ENCODE results near the gene TBC1D2. TPM values are rescaled to one million over a fixed set of nuclear protein-coding genes. Genes with fewer than 3 reads are reported as not detected.

Gene TBC1D2
- total and polyA plus RNA-seq, 2 of the 13 experiments (the other 11 are each of a cell fraction or from before 2014, with no cell fraction given): 2.0 to 2.8 TPM

DNA sequence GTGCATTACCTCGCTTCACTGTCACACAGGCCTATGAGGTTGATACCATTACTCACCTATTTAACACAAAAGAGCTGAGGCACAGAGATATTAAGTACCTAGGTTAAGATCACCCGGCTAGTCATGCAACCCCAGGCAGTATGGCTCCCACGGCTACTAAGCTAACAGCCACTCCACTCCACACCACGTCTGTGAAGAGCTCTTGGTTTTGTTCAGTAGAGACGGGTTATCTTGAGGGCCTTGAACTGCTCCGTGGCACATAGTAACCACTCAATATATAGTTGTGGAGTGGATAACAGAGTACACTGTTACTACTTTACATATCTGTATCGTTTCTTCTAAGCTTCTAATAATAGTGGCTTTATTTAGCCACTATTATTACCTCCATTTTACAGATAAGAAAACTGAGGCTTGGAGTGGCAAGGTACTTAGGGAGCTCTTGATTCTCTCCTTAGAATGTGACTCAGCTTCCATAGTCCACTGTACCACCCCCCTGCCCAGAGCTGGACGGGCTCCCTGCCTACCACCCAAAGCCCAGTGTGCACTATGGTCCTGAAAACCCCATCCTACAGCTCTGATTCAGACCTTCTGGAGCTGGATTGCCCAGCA, 62.0 kb downstream of the TBC1D2 start:
- Histone ChIP-seq H3K9ac (ENCODE audit: insufficient read depth, low read depth, low read length) (peak overlapping the region; percentile 79), H3K4me3 (replicated peaks in 1 of 3; ENCODE audit: insufficient read depth in 1 of 3, low read depth in 2 of 3, low read length in 3 of 3) (peak overlapping the region; percentile 81 to 98 (median 84); a peak in 5 of 6 replicates), H2AFZ (ENCODE audit: low read length) (peak overlapping the region; percentile 51), H3K27me3 (ENCODE audit: control insufficient read depth in 1 of 2, insufficient read depth in 2 of 2, low read length in 2 of 2) (no peaks in the 10 kb centered on the region), H3K9me3 (ENCODE audit: low read length) (no peaks in the 10 kb centered on the region), H3K36me3 (replicated peaks in 1 of 2; ENCODE audit: control insufficient read depth in 1 of 2, insufficient read depth in 2 of 2, low read length in 2 of 2) (no peaks in the 10 kb centered on the region), H3K79me2 (ENCODE audit: insufficient read depth, low read length) (peaks cover 31% of the 10 kb centered on the region), H3K4me1 (ENCODE audit: insufficient read depth, low read length) (peaks cover 50% of the 10 kb centered on the region), H3K27ac (ENCODE audit: extremely low read length, insufficient read depth, low read length) (peak overlapping the region; percentile 82), H4K20me1 (ENCODE audit: insufficient read depth, low read length) (no peaks in the 10 kb centered on the region), H3K4me2 (ENCODE audit: low read depth, low read length) (peak overlapping the region; percentile 85)
- ChIA-PET POLR2A (interaction anchor here (0.6 to 3.6 kb wide), 8 partner anchors 8 to 137 kb away, joined by 3 to 24 read pairs (median 6); partner anchors contain the start of genes NANS, TBC1D2 and TRIM14), CTCF (ENCODE audit: low intra/inter-chr PET ratio, low total read pairs) (interaction anchor here (1.3 to 1.9 kb wide), 2 partner anchors 22 to 70 kb away, joined by 4 to 8 read pairs; no protein-coding TSS in a partner anchor)
- FAIRE-seq (no peak), DNase-seq (ENCODE audit: low spot score) (no peak), ATAC-seq (no peak)
- BruUV-seq (replicated peaks): no TSS peak
- 13% methylated on average over 8 of the region's 8 CpGs for WGBS (ENCODE audit: low lambda C conversion rate)
- in situ Hi-C loops (cut with HindIII; ENCODE audit: extremely low pct_ligation_motif_present, low pct_unique_long_range_greater_than_20kb) (loop anchor here (5.0 kb wide), 1 partner anchor 76 kb away; the partner anchor contains the start of gene TRIM14), intact Hi-C loops (cut with micrococcal nuclease; ENCODE audit: unreplicated experiment) (loop anchor here (2.0 to 5.0 kb wide), 3 partner anchors 47 to 116 kb away; no protein-coding TSS in a partner anchor)
- TF ChIP-seq ZNF558 (CRISPR knock-in tag; IDR thresholded peaks at IDR 0.05; ENCODE audit: borderline replicate concordance) (0 out of 2 replicates have a peak, but pooled peaks have one; percentile 63), KDM5B (CRISPR knock-in tag; IDR thresholded peaks at IDR 0.05; ENCODE audit: borderline replicate concordance) (no peak), ISX (CRISPR knock-in tag; conservative IDR thresholded peaks at IDR 0.05) (no peak), ZNF224 (CRISPR knock-in tag; IDR thresholded peaks at IDR 0.05) (no peak), POGK (CRISPR knock-in tag; conservative IDR thresholded peaks at IDR 0.05) (no peak), ZSCAN20 (CRISPR knock-in tag; IDR thresholded peaks at IDR 0.05; ENCODE audit: borderline replicate concordance) (no peak), ZNF296 (CRISPR knock-in tag; conservative IDR thresholded peaks at IDR 0.05) (no peak), ZBTB33 (CRISPR knock-in tag; IDR thresholded peaks at IDR 0.05) (no peak), PAWR (CRISPR knock-in tag; IDR thresholded peaks at IDR 0.05; ENCODE audit: borderline replicate concordance) (no peak), ZBTB42 (CRISPR knock-in tag; IDR thresholded peaks at IDR 0.05) (no peak), SOX5 (CRISPR knock-in tag; IDR thresholded peaks at IDR 0.05; ENCODE audit: borderline replicate concordance) (0 out of 2 replicates have a peak, but pooled peaks have one; percentile 3), HNRNPL (IDR thresholded peaks at IDR 0.05; ENCODE audit: low read depth, low read length) (no peak), MYNN (CRISPR knock-in tag; IDR thresholded peaks at IDR 0.05; ENCODE audit: low read depth) (no peak), ZNF547 (CRISPR knock-in tag; IDR thresholded peaks at IDR 0.05) (0 out of 2 replicates have a peak, but pooled peaks have one; percentile 35), ZNF720 (CRISPR knock-in tag; IDR thresholded peaks at IDR 0.05) (no peak), ZNF552 (CRISPR knock-in tag; IDR thresholded peaks at IDR 0.05; ENCODE audit: borderline replicate concordance) (no peak), CTCF (CRISPR knock-in tag; IDR thresholded peaks at IDR 0.05) (no peak)
- TF ChIP-seq, protein P1, sequence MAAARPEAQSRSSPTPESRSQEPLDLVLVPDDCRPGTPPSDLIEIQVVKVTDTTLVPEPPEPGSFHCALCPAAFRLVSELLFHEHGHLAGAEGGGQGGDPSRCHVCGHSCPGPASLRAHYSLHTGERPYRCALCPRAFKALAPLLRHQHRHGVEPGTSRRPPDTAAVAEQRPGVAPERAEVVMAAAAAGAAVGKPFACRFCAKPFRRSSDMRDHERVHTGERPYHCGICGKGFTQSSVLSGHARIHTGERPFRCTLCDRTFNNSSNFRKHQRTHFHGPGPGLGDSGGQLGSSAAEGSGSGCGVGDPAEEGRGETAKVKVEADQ (CRISPR knock-in tag; IDR thresholded peaks at IDR 0.05; ENCODE audit: borderline replicate concordance): peak; percentile 16; the same call in 1 of the 2 replicates

Data from HepG2 (cell line).